Measurements from ENCODE around the gene CBLC.
"Not testable (repeated sequence)": the region's sequence is repeated elsewhere in the genome, so short reads cannot be mapped to it uniquely, and the experiment has no call there.

Gene CBLC

GRCh38 chr19:44817725-44818465, 40.2 kb downstream of the CBLC start:
- in situ Hi-C loops (cut with HindIII; ENCODE audit: low sequenced_read_pairs) = no loop called here

GRCh38 chr19:44818466-44819031, 40.9 kb downstream of the CBLC start:
- in situ Hi-C loops (cut with HindIII; ENCODE audit: low sequenced_read_pairs) = no loop called here

- in situ Hi-C loops (cut with HindIII; ENCODE audit: low sequenced_read_pairs) = no loop called here
These were observed 41.6 kb downstream of the CBLC start for GRCh38 chr19:44819246-44819832.

GRCh38 chr19:44820648-44821609, 43.2 kb downstream of the CBLC start:
- in situ Hi-C loops (cut with HindIII; ENCODE audit: low sequenced_read_pairs) = no loop called here

GRCh38 chr19:44822177-44822576, 44.5 kb downstream of the CBLC start:
- in situ Hi-C loops (cut with HindIII; ENCODE audit: low sequenced_read_pairs) = no loop called here

GRCh38 chr19:44822670-44823372, 45.1 kb downstream of the CBLC start:
- in situ Hi-C loops (cut with HindIII; ENCODE audit: low sequenced_read_pairs) = no loop called here

- in situ Hi-C loops (cut with HindIII; ENCODE audit: low sequenced_read_pairs) = no loop called here
These were observed 45.6 kb downstream of the CBLC start for GRCh38 chr19:44823373-44823698.

GRCh38 chr19:44824761-44825160, 47.1 kb downstream of the CBLC start:
- in situ Hi-C loops (cut with HindIII; ENCODE audit: low sequenced_read_pairs) = no loop called here

GRCh38 chr19:44832875-44833274, 55.2 kb downstream of the CBLC start:
- in situ Hi-C loops (cut with HindIII; ENCODE audit: low sequenced_read_pairs) = not testable (repeated sequence)

- in situ Hi-C loops (cut with HindIII; ENCODE audit: low sequenced_read_pairs) = not testable (repeated sequence)
These were observed 56.7 kb downstream of the CBLC start for GRCh38 chr19:44834399-44834798.

- in situ Hi-C loops (cut with HindIII; ENCODE audit: low sequenced_read_pairs) = loop anchor here (5.0 kb wide), 3 partner anchors 42 to 122 kb away; no protein-coding TSS in a partner anchor
These were observed 61.6 kb downstream of the CBLC start for GRCh38 chr19:44839276-44839675.

- in situ Hi-C loops (cut with HindIII; ENCODE audit: low sequenced_read_pairs) = no loop called here
These were observed 63.1 kb downstream of the CBLC start for GRCh38 chr19:44840811-44841210.

GRCh38 chr19:44841231-44841630, 63.5 kb downstream of the CBLC start:
- in situ Hi-C loops (cut with HindIII; ENCODE audit: low sequenced_read_pairs) = no loop called here

- in situ Hi-C loops (cut with HindIII; ENCODE audit: low sequenced_read_pairs) = no loop called here
These were observed 67.6 kb downstream of the CBLC start for GRCh38 chr19:44845286-44845611.

- in situ Hi-C loops (cut with HindIII; ENCODE audit: low sequenced_read_pairs) = no loop called here
These were observed 68.1 kb downstream of the CBLC start, which contains the start of gene NECTIN2 for GRCh38 chr19:44845612-44846454. NECTIN2 (plus strand) TSS chr19:44846297; CDS start chr19:44846526, 229 bp downstream.

- in situ Hi-C loops (cut with HindIII; ENCODE audit: low sequenced_read_pairs) = no loop called here
These were observed 68.9 kb downstream of the CBLC start for GRCh38 chr19:44846455-44847143.

GRCh38 chr19:44847144-44848035, 69.7 kb downstream of the CBLC start:
- in situ Hi-C loops (cut with HindIII; ENCODE audit: low sequenced_read_pairs) = no loop called here
